Bronchial epithelial cell (primary cell): ENCODE results near the gene CREB5. TPM values are rescaled to one million over a fixed set of nuclear protein-coding genes. Genes with fewer than 3 reads are reported as not detected.

Source experiments
- DNase-seq: peaks from one replicate; pipeline ENCODE4 v3.0.0-alpha.2; 2010; ENCODE audit warnings: low read depth
- FAIRE-seq: peaks from 2 replicates; lab custom pipeline; 2011; peaks lifted over from hg19 to GRCh38; lab: Jason Lieb, UNC
- H3K27me3 ChIP-seq: 2 replicates; pipeline ENCODE4 v1.5.1; 2011; ENCODE audit warnings: low read length; ENCODE audit not compliant: control insufficient read depth, insufficient read depth
- H3K36me3 ChIP-seq: 2 replicates; pipeline ENCODE4 v1.5.1; 2011; ENCODE audit warnings: low read length; ENCODE audit not compliant: control insufficient read depth, insufficient read depth
- H3K4me3 ChIP-seq: 2 replicates; pipeline ENCODE4 v1.5.1; 2011; ENCODE audit warnings: mild to moderate bottlenecking, low read depth, low read length, control low read depth
- CTCF ChIP-seq: IDR thresholded peaks from 2 replicates; pipeline ENCODE4 v1.5.1; 2011; ENCODE audit warnings: mild to moderate bottlenecking, moderate library complexity, low read length, control low read depth, inconsistent platforms; ENCODE audit not compliant: insufficient read depth, severe bottlenecking
- total RNA-seq: library from RNA; depleted of rRNA; stranded (reverse); fragments of >200 nt; gene quantifications from 2 replicates; pipeline ENCODE4 v1.2.1, GENCODE V29; 2014

CREB5 gene
- total RNA-seq, 1 donor from 2014 or later = 2.1 TPM

GRCh38 chr7:28726555-28726954 lies 314.2 kb downstream of the CREB5 start:
- FAIRE-seq = no peak
- no peak for TF ChIP-seq CTCF

DNA sequence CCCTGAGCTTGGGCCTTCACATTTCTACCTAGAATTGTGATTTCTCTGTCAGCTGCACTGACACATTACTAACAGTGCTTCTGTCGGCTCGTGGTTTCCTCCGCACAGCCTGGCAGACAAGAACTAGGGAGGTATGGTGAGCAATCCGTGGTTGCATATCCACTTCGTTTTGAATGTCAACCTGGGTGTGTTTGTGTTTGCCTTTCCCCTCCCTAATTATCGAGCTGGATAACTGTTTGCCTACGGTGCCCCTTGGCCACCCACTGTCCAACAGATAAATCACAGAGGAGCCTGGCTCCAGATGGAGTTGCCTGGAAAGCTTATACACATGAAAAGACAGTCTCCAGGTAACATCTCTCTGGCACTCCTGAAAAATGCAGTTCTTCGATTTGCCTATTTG lies 317.0 kb downstream of the CREB5 start:
- no peaks in the 10 kb centered on the region for H3K36me3 ChIP-seq
- FAIRE-seq (peak; percentile 86), DNase-seq (peak; percentile 60)
- TF ChIP-seq CTCF = no peak
- no peaks in the 10 kb centered on the region for H3K27me3 ChIP-seq
- no peak overlapping the region for H3K4me3 ChIP-seq

More at GRCh38 chr7:28726555-28726954, 314.2 kb downstream of the CREB5 start:
- no peak for DNase-seq
- Histone ChIP-seq H3K27me3 (no peaks in the 10 kb centered on the region), H3K4me3 (no peak overlapping the region), H3K36me3 (no peaks in the 10 kb centered on the region)

DNA sequence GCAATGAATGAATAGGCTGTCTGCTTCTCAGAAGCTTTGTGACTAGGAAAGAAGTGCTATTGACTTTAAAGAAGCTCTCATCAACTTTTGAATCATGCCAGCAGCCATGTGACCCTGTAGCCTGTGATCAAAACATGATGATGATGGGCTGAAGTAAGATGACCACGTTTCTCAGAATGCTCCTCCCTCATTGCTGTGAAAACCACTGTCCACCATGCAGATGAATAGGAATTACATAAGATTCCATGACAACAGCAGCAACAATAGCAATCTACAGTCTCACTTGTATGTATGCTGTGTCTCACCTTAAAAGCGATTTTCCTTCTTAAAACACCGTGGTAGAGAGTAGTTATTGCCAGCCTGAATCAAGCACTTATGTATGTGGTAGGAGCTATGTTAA lies 317.4 kb downstream of the CREB5 start:
- no peak overlapping the region for H3K4me3 ChIP-seq
- peak; percentile 36 for DNase-seq
- H3K27me3 ChIP-seq = no peaks in the 10 kb centered on the region
- no peaks in the 10 kb centered on the region for H3K36me3 ChIP-seq
- no peak for TF ChIP-seq CTCF
- peak; percentile 36 for FAIRE-seq

GRCh38 chr7:28731092-28731658 lies 318.9 kb downstream of the CREB5 start:
- H3K4me3 ChIP-seq = no peak overlapping the region
- FAIRE-seq = no peak
- no peaks in the 10 kb centered on the region for H3K27me3 ChIP-seq
- DNase-seq = peak; percentile 20
- TF ChIP-seq CTCF = no peak
- no peaks in the 10 kb centered on the region for H3K36me3 ChIP-seq

- TF ChIP-seq CTCF = no peak
- no peaks in the 10 kb centered on the region for H3K36me3 ChIP-seq
- no peak for FAIRE-seq
- peak; percentile 42 for DNase-seq
- H3K27me3 ChIP-seq = no peaks in the 10 kb centered on the region
- H3K4me3 ChIP-seq = no peak overlapping the region
These were observed 320.0 kb downstream of the CREB5 start for GRCh38 chr7:28732071-28732869.
